Measurements from ENCODE around the gene SETD1B. TPM values are rescaled to one million over a fixed set of nuclear protein-coding genes. Genes with fewer than 3 reads are reported as not detected.

Gene SETD1B
- total and polyA plus RNA-seq, 2 donors (not counting 3 experiments of a cell fraction or from before 2014, with no cell fraction given) = 2.6 to 27.0 TPM

DNA sequence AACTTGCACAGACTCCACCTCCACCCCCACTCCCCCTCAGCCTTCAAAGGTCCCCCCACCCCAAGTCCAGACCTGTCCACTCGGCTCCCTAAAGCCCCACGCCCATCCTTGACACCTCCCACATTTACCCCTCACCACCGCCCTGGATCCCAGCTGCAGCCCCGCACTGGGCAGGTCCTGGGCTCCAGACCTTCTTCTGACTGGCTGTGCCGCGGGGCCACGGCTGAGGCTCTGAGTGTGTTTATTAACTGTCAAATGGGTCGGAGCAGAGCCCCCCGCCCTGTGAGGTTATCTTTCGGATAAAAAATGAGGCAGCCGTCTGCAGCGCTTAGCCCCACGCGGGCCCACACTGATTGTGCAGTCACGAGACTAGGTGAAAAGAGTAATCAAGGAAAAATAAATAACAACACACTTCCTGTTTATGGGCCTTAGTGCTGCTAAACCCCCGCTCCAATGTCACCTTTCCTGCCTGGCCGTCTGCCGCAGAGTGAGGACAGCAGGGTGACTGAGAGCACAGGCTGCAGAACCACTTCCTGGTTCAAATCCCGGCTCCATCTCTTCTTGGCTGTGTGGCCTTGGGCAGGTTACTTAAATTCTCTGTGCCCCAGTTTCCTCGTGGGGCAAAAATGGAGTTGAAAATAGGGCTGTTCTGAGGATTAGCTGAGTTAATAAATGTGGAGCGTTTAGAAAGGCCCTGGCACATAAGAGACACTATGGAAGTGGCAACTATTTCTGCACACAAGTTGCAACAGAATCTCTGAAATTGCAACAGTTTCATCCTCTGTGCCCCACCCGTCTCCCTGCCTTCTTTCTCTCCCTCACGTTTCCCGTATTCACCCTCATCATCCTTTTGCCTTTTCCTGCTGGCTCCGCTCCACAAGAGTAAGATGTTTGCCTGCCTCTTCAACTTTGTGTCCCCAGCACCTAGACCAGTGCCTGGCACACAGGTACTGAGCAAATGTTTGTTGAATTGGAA lies 9.4 kb downstream of the SETD1B start:
- POLR2A ChIA-PET = interaction anchor here (2.5 kb wide), 1 partner anchor 17 kb away, joined by 37 read pairs; the partner anchor contains the start of gene RHOF
- H3K9ac ChIP-seq (replicated peaks; ENCODE audit: extremely low read depth, insufficient read depth, low read length) = no peak overlapping the region
- H3K9me3 ChIP-seq (replicated peaks; ENCODE audit: control insufficient read depth, insufficient read depth, low read length) = no peaks in the 10 kb centered on the region
- peak overlapping the region in 1 of 3 experiments; percentile 49 for H3K4me3 ChIP-seq (replicated peaks in 1 of 3; ENCODE audit: insufficient read depth in 1 of 3, low read depth in 1 of 3, low read length in 3 of 3)
- CTCF ChIA-PET = interaction anchor here (0.9 to 12.8 kb wide), 5 partner anchors 15 to 106 kb away, joined by 3 to 774 read pairs (median 5); partner anchors contain the start of genes RHOF and SETD1B
- TF ChIP-seq, protein P1, sequence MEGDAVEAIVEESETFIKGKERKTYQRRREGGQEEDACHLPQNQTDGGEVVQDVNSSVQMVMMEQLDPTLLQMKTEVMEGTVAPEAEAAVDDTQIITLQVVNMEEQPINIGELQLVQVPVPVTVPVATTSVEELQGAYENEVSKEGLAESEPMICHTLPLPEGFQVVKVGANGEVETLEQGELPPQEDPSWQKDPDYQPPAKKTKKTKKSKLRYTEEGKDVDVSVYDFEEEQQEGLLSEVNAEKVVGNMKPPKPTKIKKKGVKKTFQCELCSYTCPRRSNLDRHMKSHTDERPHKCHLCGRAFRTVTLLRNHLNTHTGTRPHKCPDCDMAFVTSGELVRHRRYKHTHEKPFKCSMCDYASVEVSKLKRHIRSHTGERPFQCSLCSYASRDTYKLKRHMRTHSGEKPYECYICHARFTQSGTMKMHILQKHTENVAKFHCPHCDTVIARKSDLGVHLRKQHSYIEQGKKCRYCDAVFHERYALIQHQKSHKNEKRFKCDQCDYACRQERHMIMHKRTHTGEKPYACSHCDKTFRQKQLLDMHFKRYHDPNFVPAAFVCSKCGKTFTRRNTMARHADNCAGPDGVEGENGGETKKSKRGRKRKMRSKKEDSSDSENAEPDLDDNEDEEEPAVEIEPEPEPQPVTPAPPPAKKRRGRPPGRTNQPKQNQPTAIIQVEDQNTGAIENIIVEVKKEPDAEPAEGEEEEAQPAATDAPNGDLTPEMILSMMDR (IDR thresholded peaks at IDR 0.05; ENCODE audit: extremely low read depth in 1 of 2, insufficient read depth in 1 of 2, low read depth in 1 of 2, low read length in 2 of 2) = no peak
- TF ChIP-seq EZH2 (IDR thresholded peaks at IDR 0.05; ENCODE audit: borderline replicate concordance, low read depth, low read length, severe bottlenecking) = no peak
- TF ChIP-seq POLR2A (IDR thresholded peaks at IDR 0.05; ENCODE audit: low read depth, low read length) = no peak
- no peaks in the 10 kb centered on the region for H3K9me1 ChIP-seq (replicated peaks; ENCODE audit: control insufficient read depth, extremely low read depth, insufficient read depth, low read length)
- no peak overlapping the region for H3K4me2 ChIP-seq (ENCODE audit: insufficient read depth, low read length)
- BruUV-seq (replicated peaks) = no TSS peak
- H3K27me3 ChIP-seq (ENCODE audit: control insufficient read depth in 2 of 2, insufficient read depth in 2 of 2, low read length in 2 of 2) = no peaks in the 10 kb centered on the region
- dilution Hi-C loops (cut with MboI; ENCODE audit: extremely low pct_ligation_motif_present, low sequenced_read_pairs) = no loop called here
- no peaks in the 10 kb centered on the region for H4K20me1 ChIP-seq (replicated peaks; ENCODE audit: control insufficient read depth, extremely low read depth, insufficient read depth, low read length)
- intact Hi-C loops (cut with micrococcal nuclease) = loop anchor here (1.0 to 2.0 kb wide), 5 partner anchors 9 to 116 kb away; partner anchors contain the start of genes PSMD9 and SETD1B
- DNase-seq (ENCODE audit: low read depth, low spot score) (no peak), FAIRE-seq (no peak)
- H3K36me3 ChIP-seq (ENCODE audit: control insufficient read depth in 2 of 2, extremely low read depth in 1 of 2, insufficient read depth in 2 of 2, low read length in 2 of 2) = peaks cover 15 to 53% of the 10 kb centered on the region in 2 experiments
- no peak overlapping the region for H3K27ac ChIP-seq (ENCODE audit: insufficient read depth, low read depth, low read length)
- H3K4me1 ChIP-seq (ENCODE audit: control insufficient read depth, extremely low read depth, insufficient read depth, low read length) = peaks cover 22% of the 10 kb centered on the region
- H2AFZ ChIP-seq (ENCODE audit: low read depth, low read length) = no peak overlapping the region
- H3K79me2 ChIP-seq (ENCODE audit: control insufficient read depth, insufficient read depth, low read length) = peaks cover 58% of the 10 kb centered on the region

Measured in endothelial cell of umbilical vein (primary cell).